ENCODE results near the gene TMEM143. TPM values are rescaled to one million over a fixed set of nuclear protein-coding genes. Genes with fewer than 3 reads are reported as not detected.

The TMEM143 gene
- total and polyA plus RNA-seq, 2 of the 8 experiments (the other 6 are each of a cell fraction or from before 2014, with no cell fraction given): 14.2 to 19.1 TPM

DNA sequence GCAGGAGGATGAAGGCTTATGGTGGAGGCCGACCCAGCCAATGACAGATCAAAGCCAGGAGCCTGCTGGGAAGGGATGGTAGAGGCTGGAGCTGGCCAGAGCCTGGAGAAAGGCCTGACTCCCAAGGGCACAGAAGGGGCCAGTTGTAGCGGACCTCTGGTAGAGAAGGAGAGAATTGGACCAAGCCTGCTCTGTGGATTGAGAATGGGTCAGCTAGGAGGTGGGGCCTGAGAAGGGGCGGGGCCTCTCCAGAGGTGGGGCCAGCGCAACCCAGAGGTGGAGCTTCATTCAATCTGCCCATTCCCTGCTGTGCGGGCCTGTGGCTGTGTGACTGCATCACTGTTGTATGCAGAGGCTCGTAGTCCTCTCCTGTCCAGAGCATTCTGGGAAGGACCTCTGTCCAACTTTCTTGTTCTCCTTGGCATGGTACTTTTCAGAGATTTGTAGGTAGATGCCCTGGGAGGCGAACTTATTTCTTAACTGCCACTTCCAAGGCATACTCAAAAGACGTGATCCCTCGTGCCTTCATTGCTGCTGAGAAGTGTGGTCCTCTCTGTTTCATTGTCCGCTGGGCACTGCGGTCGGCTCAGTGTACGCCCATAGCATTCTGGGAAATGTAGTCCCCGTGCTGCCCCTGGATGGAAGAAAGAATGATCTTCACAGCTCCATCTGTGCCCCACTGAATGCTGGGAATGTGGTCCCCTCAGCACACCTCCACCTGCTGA lies 36.4 kb upstream of the TMEM143 start:
- Histone ChIP-seq H2BK12ac (ENCODE audit: low read depth, low read length) (peak overlapping the region; percentile 97), H3K14ac (ENCODE audit: insufficient read length) (no peak overlapping the region), H3K27ac (ENCODE audit: low read depth, low read length) (peak overlapping the region; percentile 92), H2BK120ac (replicated peaks; ENCODE audit: low read depth, low read length) (peak overlapping the region; percentile 21), H2BK15ac (ENCODE audit: low read length) (peak overlapping the region; percentile 92; the same call in 1 of the 2 replicates), H2BK20ac (ENCODE audit: low read length) (peak overlapping the region; percentile 86; the same call in 1 of the 2 replicates), H3K23ac (ENCODE audit: insufficient read length) (no peak overlapping the region), H3K4me1 (replicated peaks in 1 of 4; ENCODE audit: control insufficient read depth in 3 of 4, insufficient read depth in 4 of 4, low read length in 3 of 4) (peaks cover 8 to 37% (median 28%) of the 10 kb centered on the region in 4 experiments), H3K9me3 (ENCODE audit: insufficient read depth in 2 of 2, low read depth in 1 of 2, low read length in 1 of 2) (no peaks in the 10 kb centered on the region), H3K4me3 (ENCODE audit: extremely low read depth in 1 of 4, insufficient read depth in 2 of 4, low read depth in 3 of 4, low read length in 4 of 4) (peak overlapping the region; percentile 23 to 49 (median 32); a peak in 6 of 8 replicates), H3K4ac (replicated peaks; ENCODE audit: insufficient read length, low read depth, low read length) (peak overlapping the region; percentile 63), H3K4me2 (ENCODE audit: insufficient read depth in 1 of 2, low read depth in 2 of 2, low read length in 2 of 2) (peak overlapping the region; percentile 76 to 100), H3K23me2 (ENCODE audit: low read depth, low read length) (peaks cover 20% of the 10 kb centered on the region), H4K91ac (replicated peaks; ENCODE audit: insufficient read length, low read length) (peak overlapping the region; percentile 49), H4K20me1 (replicated peaks in 1 of 2; ENCODE audit: control insufficient read depth in 1 of 2, insufficient read depth in 2 of 2, low read length in 2 of 2) (no peaks in the 10 kb centered on the region), H4K8ac (ENCODE audit: extremely low read depth, insufficient read depth, low read length) (no peak overlapping the region), H3K79me2 (ENCODE audit: control insufficient read depth in 1 of 2, insufficient read depth in 2 of 2, low read length in 2 of 2) (no peaks in the 10 kb centered on the region), H2BK5ac (ENCODE audit: low read depth, low read length) (peak overlapping the region; percentile 93), H3K56ac (replicated peaks; ENCODE audit: insufficient read length, low read depth, low read length) (peak overlapping the region; percentile 20), H2AK5ac (ENCODE audit: low read depth, low read length) (peak overlapping the region; percentile 97), H4K5ac (ENCODE audit: insufficient read length, low read depth, low read length) (peak overlapping the region; percentile 80), H3K79me1 (ENCODE audit: low read depth, low read length) (no peaks in the 10 kb centered on the region), H3K18ac (ENCODE audit: extremely low read depth, low read length) (peak overlapping the region; percentile 91), H3K27me3 (replicated peaks in 1 of 4; ENCODE audit: control insufficient read depth in 3 of 4, extremely low read depth in 1 of 4, insufficient read depth in 3 of 4, low read length in 3 of 4) (peaks cover 0 to 27% (median 23%) of the 10 kb centered on the region in 4 experiments; a peak in 6 of 7 replicates), H3K9ac (replicated peaks in 1 of 4; ENCODE audit: extremely low read depth in 1 of 4, low read depth in 3 of 4, low read length in 3 of 4) (peak overlapping the region in 3 of 4 experiments; percentile 58 to 77 (median 61); a peak in 5 of 7 replicates), H2AFZ (ENCODE audit: low read length) (peak overlapping the region; percentile 85; the same call in 1 of the 2 replicates), H3K36me3 (ENCODE audit: control insufficient read depth in 2 of 4, insufficient read depth in 4 of 4, low read length in 3 of 4) (no peaks in the 10 kb centered on the region)
- DNase-seq (ENCODE audit: low read depth in 1 of 2, low spot score in 2 of 2) (peak; percentile 77 to 88), FAIRE-seq (peak; percentile 97)
- ChIA-PET POLR2A (ENCODE audit: partially characterized antibody) (interaction anchor here (0.8 to 5.4 kb wide), 25 partner anchors 9 to 128 kb away, joined by 3 to 57 read pairs (median 5); partner anchors contain the start of genes EMP3, GRWD1, KCNJ14 and KDELR1), CTCF (ENCODE audit: partially characterized antibody) (interaction anchor here (0.6 to 2.6 kb wide), 7 partner anchors 9 to 89 kb away, joined by 3 to 11 read pairs (median 5); partner anchors contain the start of genes KDELR1, SYNGR4 and TMEM143)
- WGBS, 2 experiments (ENCODE audit: extremely low coverage in 1 of 2, insufficient coverage in 1 of 2, insufficient read length in 1 of 2, insufficient replicate concordance in 2 of 2, low coverage in 1 of 2, low lambda C conversion rate in 2 of 2, missing lambda C conversion rate in 1 of 2): 25% methylated on average over 14 of the region's 14 CpGs; no CpG with 5 or more reads in 1 of the 2 experiments
- TF ChIP-seq EZH2 (IDR thresholded peaks at IDR 0.05; ENCODE audit: low read depth, low read length, severe bottlenecking) (no peak), CTBP2 (IDR thresholded peaks at IDR 0.05; ENCODE audit: borderline replicate concordance, insufficient read depth, insufficient read length, low read length) (no peak), CREB1 (IDR thresholded peaks at IDR 0.05) (0 out of 2 replicates have a peak, but pooled peaks have one; percentile 7), ASH2L (IDR thresholded peaks at IDR 0.05; ENCODE audit: low read length) (peak; percentile 47), YY1 (IDR thresholded peaks at IDR 0.05; ENCODE audit: low read depth, low read length) (0 out of 2 replicates have a peak, but pooled peaks have one; percentile 38), TEAD4 (IDR thresholded peaks at IDR 0.05; ENCODE audit: low read depth, low read length) (peak; percentile 60), ZNF274 (IDR thresholded peaks at IDR 0.05; ENCODE audit: borderline replicate concordance, extremely low read depth, low read length) (no peak), NANOG (IDR thresholded peaks at IDR 0.05; ENCODE audit: insufficient read depth, low read depth, low read length, poor library complexity, severe bottlenecking) (no peak), TBP (IDR thresholded peaks at IDR 0.05; ENCODE audit: low read depth, low read length) (peak; percentile 17), FOSL1 (IDR thresholded peaks at IDR 0.05; ENCODE audit: insufficient read depth, low read depth, low read length) (no peak), EGR1 (IDR thresholded peaks at IDR 0.05; ENCODE audit: borderline replicate concordance, low read depth, low read length) (no peak), CHD1 (IDR thresholded peaks at IDR 0.05; ENCODE audit: low read depth, low read length) (no peak)
